H7 (cell line): Measurements from ENCODE around the gene IFI27L2. TPM values are rescaled to one million over a fixed set of nuclear protein-coding genes. Genes with fewer than 3 reads are reported as not detected.
"Not testable (repeated sequence)": the region's sequence is repeated elsewhere in the genome, so short reads cannot be mapped to it uniquely, and the experiment has no call there.

Experiments used
- DNase-seq: peaks from one replicate; pipeline ENCODE4 v3.0.0; 2012
- H3K27me3 ChIP-seq: 2 replicates; pipeline ENCODE4 v1.6.0; 2011; ENCODE audit warnings: mild to moderate bottlenecking, low read length; ENCODE audit not compliant: control insufficient read depth, insufficient read depth
- H3K36me3 ChIP-seq: replicated peaks from 2 replicates; pipeline ENCODE4 v1.5.1; 2011; ENCODE audit warnings: low read length; ENCODE audit not compliant: control insufficient read depth, insufficient read depth
- H3K4me3 ChIP-seq: 2 replicates; pipeline ENCODE4 v1.5.1; 2011; ENCODE audit warnings: low read depth, mild to moderate bottlenecking, control low read depth, low read length, moderate library complexity; ENCODE audit not compliant: insufficient read depth
- total RNA-seq: library from RNA; depleted of rRNA; stranded (reverse); fragments of >200 nt; shearing (Covaris generic); gene quantifications from 2 replicates; pipeline ENCODE4 v1.2.3, GENCODE V29; 2014

Gene IFI27L2
- total RNA-seq, 1 experiment from 2014 or later = 26.3 TPM

DNA sequence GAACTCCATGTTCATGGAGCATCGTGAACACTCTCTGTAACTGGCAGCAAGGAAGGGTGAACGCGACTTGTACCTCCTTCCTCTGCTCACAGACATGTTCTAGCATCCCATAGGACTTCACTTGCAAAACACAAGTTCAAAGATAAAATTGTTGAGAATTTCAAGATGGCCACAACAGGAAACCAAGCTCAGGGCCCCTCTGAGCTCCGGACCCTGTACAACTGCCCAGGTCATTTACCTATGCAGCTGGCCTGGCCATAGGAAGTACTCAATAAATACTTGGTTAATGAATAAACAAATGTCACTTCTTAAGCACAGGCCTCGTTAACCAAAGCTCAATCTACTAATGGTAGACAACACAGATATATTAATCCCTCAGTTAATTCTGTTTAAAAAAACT lies 33.1 kb upstream of the IFI27L2 start:
- H3K36me3 ChIP-seq = no peaks in the 10 kb centered on the region
- no peak overlapping the region for H3K4me3 ChIP-seq
- H3K27me3 ChIP-seq = peaks cover 9% of the 10 kb centered on the region; the same call in 1 of the 2 replicates
- DNase-seq = no peak

DNA sequence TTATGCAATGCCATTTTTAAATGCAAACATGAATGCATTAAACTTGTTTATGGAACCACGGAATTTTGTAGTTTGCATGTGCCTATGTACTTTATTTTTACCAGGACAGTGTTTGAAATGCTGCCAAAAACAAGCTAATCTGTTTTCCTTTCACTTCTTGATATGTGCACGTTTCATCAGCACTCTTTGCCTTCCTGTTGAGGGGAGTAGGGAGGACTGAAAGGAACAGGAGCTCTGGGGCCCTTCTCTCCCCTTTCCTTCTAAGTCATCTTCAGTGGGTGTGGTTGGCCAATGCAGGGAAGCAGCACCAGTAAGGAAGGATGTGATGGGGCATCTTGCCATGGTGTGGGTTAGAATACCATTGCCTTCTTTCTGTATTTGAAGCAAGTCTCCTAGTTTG lies 32.6 kb upstream of the IFI27L2 start:
- peaks cover 9% of the 10 kb centered on the region for H3K27me3 ChIP-seq
- no peak overlapping the region for H3K4me3 ChIP-seq
- no peak for DNase-seq

DNA sequence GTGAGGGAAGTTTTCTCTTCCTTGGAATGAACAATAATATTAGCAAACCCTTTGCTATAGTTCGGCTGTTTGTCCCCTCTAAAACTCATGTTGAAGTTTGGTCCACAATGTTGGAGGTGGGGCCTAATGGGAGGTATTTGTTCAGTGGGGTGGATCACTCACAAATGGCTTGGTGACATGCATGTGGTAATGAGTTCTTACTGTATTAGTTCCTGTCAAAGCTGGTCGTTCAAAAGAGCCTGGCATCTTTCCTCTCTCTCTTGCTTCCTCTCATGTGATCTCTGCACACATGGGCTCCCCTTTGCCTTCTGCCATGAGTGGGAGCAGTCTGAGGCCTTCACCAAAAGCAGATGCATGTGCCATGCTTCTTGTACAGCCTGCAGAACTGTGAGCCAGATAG lies 31.7 kb upstream of the IFI27L2 start:
- DNase-seq = no peak
- Histone ChIP-seq H3K36me3 (no peaks in the 10 kb centered on the region), H3K4me3 (no peak overlapping the region), H3K27me3 (peaks cover 9% of the 10 kb centered on the region)

More for the DNA sequence above, 32.6 kb upstream of the IFI27L2 start:
- no peaks in the 10 kb centered on the region for H3K36me3 ChIP-seq

DNA sequence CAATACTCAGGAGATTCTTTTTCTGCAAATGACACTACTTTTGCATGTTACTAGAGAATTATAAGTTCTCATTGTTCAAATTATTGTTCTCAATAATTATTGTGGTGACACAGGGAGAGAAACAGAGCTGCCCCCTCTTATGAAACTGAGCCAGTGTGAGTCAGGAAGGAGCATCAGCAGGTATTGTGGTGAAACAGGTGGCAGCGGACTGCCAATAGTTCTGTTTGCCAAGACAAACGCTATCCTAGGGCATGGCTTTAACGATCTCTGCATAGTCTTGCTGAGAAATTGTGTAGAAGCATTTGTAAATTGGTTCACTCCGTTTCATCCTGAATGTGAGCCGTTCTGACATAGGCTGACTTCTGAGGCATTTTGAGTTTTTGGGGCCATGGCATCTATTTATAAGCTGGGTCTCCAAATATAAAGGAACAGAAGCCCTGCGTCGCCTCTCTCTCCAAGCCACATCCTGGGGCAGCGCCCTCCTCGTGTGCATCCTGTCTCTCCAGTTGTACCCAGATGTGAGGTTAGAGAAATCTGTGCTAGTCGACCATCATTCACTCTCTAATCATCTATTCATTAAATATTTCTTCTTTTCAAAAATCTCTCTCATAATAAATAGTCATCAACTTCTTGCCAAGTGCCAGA lies 29.0 kb upstream of the IFI27L2 start:
- Histone ChIP-seq H3K27me3 (no peaks in the 10 kb centered on the region; the same call in 1 of the 2 replicates), H3K4me3 (no peak overlapping the region), H3K36me3 (no peaks in the 10 kb centered on the region)
- DNase-seq = no peak

DNA sequence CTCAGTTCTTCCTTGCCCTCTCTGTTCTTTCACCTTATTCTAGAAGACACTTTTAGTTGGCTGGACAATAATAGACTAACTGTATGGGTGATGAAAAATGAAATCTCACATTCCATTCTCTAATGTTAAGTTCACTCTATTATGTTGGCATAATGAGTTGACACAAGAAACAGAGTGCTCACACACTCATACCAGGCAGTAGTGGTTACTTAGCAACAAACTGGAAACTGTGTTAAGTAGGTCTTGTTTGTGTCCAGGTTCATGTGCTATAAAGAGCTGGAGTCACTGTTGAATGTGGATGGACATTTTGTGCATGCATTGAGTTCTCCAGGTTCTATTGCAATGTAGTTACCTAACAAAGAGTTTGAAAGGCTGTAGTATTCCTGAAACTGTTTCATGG lies 27.8 kb upstream of the IFI27L2 start:
- no peaks in the 10 kb centered on the region; the same call in 1 of the 2 replicates for H3K27me3 ChIP-seq
- H3K36me3 ChIP-seq = no peaks in the 10 kb centered on the region
- no peak overlapping the region for H3K4me3 ChIP-seq
- DNase-seq = no peak

DNA sequence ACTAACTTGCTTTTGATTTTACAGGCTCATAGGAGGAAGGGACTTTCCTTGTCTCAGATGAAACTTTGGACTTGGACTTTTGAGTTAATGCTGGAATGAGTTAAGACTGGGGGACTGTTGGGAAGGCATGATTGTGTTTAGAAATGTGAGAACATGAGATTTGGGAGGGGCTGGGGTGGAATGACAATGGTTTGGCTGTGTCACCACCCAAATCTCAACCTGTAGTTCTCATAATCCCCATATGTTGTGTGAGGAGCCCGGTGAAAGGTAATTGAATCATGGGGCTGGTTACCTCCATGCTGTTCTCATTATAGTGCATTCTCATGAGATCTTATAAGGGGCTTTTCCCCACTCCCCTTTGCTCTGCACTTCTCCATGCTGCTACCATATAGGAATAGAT lies 26.7 kb upstream of the IFI27L2 start:
- not testable (repeated sequence) for H3K36me3 ChIP-seq, H3K27me3 ChIP-seq, DNase-seq, H3K4me3 ChIP-seq

DNA sequence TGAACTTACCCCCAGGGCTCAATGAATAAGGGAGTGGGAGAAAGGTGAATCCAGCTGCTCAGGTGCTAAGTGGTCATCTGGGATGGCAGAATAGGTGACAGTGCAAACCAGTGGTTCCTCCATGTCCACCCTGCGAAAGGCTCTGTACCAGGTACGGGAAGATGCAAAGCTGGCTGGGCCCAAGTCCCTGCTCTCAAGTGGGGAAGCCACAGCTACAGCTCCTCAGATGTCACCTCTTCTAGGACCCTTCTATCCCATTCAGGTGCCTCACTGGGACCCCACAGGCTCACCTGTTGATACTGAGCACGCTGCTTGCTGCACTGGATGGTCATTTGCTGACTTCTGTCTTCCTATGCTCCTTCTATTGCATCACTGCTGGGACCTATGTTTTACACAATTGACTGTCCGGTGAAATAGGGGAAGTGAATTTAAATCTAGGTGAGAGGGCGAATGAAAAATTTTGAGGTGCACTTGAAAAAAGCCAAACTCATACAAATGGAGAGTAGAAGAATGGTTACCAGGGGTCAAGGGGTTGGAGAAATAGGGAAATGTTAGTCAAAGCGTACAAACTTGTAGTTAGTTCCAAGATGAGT lies 24.4 kb upstream of the IFI27L2 start:
- no peak for DNase-seq
- H3K27me3 ChIP-seq = no peaks in the 10 kb centered on the region; the same call in 1 of the 2 replicates
- no peaks in the 10 kb centered on the region for H3K36me3 ChIP-seq
- H3K4me3 ChIP-seq = no peak overlapping the region

DNA sequence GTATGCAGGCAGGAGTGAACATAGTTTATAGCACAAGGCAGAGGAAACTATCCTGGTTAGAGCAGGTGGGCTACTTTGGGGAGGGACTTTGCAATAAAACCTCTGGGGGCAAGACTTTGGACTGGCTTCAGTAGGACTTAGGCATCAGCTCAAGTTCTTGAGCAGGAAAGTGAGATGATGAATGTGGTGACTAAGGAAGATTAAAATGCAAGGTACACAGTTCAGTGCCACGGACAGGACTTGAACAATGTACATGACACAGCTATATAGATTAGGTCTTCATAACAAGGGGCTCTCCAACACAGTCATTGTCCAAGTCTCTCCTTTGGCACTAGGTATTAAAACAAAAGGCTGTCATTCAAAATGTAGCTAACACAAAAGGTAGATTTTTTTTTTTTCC lies 23.3 kb upstream of the IFI27L2 start:
- no peak overlapping the region for H3K4me3 ChIP-seq
- H3K27me3 ChIP-seq = no peaks in the 10 kb centered on the region; the same call in 1 of the 2 replicates
- DNase-seq = no peak
- no peaks in the 10 kb centered on the region for H3K36me3 ChIP-seq

DNA sequence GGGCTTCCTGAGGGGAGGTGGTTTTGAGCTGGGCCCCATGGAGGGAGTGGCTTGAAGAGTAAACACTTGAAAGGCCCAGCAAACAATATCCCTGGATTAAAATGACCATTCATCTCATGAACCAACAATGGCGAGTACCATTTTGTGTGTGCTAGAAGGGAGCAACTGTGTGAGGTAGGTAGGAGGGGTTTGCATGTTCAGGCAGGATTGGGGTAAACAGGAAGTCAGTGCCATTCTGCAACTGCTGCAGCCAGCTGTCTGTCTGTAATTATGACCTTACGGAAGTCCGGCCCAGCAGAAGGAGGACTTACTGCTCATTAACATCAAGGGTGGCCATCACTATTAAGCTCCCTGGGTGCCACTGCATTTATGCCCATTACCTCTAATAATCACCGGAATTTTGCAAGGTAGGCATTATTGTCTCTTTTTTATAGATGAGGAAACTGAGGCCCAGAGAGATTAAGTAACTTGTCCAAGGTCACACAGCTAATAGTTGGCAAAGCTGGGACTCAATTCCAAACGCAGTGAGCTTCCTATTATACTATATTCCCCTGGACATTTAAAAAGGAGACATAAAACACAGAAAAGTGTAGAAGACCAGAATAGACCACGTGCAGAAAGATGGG lies 16.6 kb upstream of the IFI27L2 start:
- DNase-seq = no peak
- H3K36me3 ChIP-seq = no peaks in the 10 kb centered on the region
- no peaks in the 10 kb centered on the region for H3K27me3 ChIP-seq
- H3K4me3 ChIP-seq = no peak overlapping the region

DNA sequence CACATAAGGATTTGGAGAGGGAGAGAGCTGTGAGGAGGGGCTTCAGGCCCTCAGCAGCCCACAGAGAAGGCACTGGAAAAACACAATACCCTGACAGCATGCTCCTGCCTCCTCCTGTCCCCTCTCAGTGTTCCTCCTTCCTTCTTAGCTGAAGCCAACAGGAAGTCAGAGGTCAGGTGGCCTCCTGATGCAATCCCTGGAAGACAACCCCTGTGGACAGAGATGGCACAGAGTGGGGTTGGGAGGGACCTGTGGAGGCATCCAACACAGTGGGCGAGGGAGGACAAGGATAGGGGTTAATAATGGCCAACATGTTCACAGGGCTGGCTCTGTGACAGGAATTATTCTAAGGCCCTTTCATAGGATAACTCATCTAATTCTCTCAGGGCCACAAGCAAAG lies 15.4 kb upstream of the IFI27L2 start:
- no peaks in the 10 kb centered on the region for H3K36me3 ChIP-seq
- H3K27me3 ChIP-seq = no peaks in the 10 kb centered on the region
- DNase-seq = peak; percentile 47
- H3K4me3 ChIP-seq = no peak overlapping the region

DNA sequence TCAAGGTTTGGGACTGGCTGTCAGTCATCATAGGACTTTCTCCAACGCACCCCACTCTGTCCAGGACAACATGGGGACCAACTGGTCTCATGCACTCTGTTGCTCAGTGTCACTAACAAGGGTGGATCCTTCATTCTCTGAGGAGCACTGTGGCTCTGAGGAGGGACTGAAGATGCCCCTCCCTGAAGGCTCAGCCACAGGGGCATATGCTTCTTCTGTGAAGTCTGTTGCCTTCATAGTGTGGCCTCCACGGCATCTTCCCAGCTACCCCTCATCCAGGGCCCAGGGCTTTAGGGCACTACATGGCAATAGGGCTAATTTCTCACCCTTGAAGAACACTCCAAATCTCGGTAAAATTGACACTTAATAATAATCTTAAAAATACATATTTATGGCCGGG lies 14.3 kb upstream of the IFI27L2 start:
- Histone ChIP-seq H3K4me3 (no peak overlapping the region), H3K36me3 (no peaks in the 10 kb centered on the region), H3K27me3 (no peaks in the 10 kb centered on the region)
- no peak for DNase-seq

DNA sequence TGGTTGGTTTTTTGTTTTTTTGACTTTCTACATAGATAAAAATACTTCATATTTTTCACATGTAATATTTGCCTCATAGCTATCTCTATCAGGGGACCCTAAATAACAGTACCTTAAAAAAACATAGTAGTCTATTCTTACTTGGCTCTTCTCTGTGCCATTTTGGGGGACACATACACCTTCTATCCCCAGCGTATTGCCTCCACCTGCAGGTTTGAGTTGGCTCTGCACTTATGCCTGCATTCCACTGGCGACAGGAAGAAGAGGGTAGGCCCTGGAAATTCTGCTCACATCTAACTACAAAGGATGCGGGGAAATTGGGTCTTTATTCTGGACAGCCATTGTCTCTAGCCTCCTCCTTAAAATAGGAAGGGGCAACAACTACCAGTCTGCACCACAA lies 13.8 kb upstream of the IFI27L2 start:
- no peak overlapping the region for H3K4me3 ChIP-seq
- DNase-seq = peak; percentile 54

DNA sequence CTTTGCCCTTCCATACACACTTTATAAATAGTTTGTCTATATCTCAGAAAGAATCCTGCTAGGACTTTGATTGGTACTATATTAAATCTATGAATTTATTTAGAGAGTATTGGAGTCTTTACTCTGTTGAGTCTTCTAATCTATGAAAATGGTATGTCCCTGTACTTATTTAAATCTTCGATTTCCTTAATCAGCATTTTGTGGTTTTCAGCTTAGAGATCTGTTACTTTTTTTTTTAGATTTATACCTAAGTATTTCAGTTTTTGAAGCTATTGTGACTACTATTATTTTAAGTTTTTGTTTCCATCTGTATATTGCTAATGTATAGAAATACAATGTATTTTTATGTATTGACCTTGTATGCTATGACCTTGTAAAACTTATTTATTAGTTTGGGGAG lies 13.4 kb upstream of the IFI27L2 start:
- Histone ChIP-seq H3K27me3 (no peaks in the 10 kb centered on the region), H3K4me3 (no peak overlapping the region), H3K36me3 (no peaks in the 10 kb centered on the region)
- no peak for DNase-seq

More for the DNA sequence above, 13.8 kb upstream of the IFI27L2 start:
- Histone ChIP-seq H3K27me3 (no peaks in the 10 kb centered on the region), H3K36me3 (no peaks in the 10 kb centered on the region)

DNA sequence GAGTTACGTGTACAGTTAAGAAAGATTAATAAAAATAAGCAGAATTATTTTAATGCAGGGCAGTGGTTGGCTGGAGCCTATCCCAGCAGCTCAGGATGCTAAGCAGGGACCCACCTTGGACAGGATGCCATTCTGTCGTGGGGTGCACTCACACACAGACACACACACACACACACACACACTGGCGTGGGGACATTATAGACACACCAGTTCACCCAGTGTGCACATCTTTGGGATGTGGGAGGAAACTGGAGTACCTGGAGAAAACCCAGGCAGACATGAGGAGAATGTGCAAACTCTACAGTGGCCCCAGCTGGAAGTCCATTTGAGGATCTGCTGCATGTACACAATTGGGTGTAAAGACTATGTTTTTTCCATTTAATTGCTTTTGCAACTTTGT lies 12.8 kb upstream of the IFI27L2 start:
- H3K36me3 ChIP-seq = no peaks in the 10 kb centered on the region
- no peak for DNase-seq
- H3K27me3 ChIP-seq = no peaks in the 10 kb centered on the region
- H3K4me3 ChIP-seq = no peak overlapping the region

DNA sequence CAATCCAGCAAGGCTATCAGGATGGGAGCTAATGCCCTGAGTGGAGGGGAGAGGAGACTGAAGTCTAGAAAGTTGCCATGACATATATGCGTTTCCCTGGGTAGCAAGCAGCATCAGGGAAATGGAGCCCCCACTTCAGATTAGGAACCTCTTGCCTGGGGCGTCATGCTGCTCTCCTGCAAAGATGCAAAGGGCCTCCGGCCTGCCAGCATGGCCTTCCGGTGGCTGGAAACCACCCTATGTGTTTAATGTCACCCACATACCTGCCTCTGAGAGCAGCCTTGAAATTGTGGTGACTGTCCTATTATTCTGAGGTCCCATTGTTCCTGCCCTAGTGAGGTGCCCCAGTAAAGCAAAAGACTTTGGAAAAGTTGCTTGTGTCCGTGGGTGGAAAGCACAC lies 10.0 kb upstream of the IFI27L2 start:
- Histone ChIP-seq H3K36me3 (no peaks in the 10 kb centered on the region), H3K4me3 (no peak overlapping the region), H3K27me3 (no peaks in the 10 kb centered on the region)
- DNase-seq = no peak
